Measurements from ENCODE around the gene SCP2. TPM values are rescaled to one million over a fixed set of nuclear protein-coding genes. Genes with fewer than 3 reads are reported as not detected.

Gene SCP2
- total and polyA plus RNA-seq, 7 donors, result 49.3 to 96.9 (median 88.3) TPM

DNA sequence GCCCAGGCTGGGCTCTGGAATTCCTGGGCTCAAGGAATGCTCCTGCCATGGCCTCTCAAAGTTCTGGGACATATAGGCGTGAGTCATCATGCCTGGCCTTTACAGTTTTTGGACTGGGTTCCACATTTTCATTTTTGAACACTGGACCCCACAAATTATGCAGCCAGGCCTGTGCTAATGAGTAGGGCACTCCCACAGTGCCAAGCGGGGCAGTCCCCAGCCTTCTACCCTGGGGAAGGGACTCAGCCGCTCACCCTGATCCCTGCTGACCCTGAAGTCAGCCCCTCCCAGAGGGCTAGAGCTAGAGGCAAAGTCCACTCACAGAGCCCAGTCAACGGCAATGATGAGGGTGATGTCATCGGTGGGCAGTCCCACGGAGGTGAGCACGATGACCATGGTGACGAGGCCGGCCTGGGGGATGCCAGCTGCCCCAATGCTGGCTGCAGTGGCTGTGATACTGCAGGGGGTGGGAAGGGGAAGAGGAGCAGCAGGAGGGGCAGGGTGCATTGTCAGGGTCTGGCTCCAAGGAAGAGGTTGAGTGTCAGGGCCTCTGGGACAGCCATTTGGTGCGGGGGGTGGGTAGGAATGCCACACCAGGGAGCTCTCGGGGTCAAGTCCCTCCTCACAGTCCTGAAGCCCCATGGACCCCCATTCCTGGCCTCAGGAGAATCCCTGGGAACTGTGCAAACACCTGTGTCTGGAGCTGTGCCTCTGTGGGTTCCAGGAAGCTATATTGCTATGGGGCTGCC lies 162.6 kb downstream of the SCP2 start:
- Histone ChIP-seq H3K27me3 (ENCODE audit: insufficient read depth in 3 of 3, low read length in 2 of 3) (no peaks in the 10 kb centered on the region), H3K4me1 (no peaks in the 10 kb centered on the region), H3K27ac (no peak overlapping the region), H3K4me3 (peak overlapping the region; percentile 18), H3K36me3 (ENCODE audit: insufficient read depth in 1 of 2, low read depth in 1 of 2) (no peaks in the 10 kb centered on the region), H3K9me3 (no peaks in the 10 kb centered on the region)
- 83 to 87% (median 86%) methylated on average over 10 to 11 of the region's 11 CpGs for WGBS, 3 donors
- DNase-seq (no peak), ATAC-seq (peak in 1 of 4 donors; percentile 21)
- TF ChIP-seq, protein P1, sequence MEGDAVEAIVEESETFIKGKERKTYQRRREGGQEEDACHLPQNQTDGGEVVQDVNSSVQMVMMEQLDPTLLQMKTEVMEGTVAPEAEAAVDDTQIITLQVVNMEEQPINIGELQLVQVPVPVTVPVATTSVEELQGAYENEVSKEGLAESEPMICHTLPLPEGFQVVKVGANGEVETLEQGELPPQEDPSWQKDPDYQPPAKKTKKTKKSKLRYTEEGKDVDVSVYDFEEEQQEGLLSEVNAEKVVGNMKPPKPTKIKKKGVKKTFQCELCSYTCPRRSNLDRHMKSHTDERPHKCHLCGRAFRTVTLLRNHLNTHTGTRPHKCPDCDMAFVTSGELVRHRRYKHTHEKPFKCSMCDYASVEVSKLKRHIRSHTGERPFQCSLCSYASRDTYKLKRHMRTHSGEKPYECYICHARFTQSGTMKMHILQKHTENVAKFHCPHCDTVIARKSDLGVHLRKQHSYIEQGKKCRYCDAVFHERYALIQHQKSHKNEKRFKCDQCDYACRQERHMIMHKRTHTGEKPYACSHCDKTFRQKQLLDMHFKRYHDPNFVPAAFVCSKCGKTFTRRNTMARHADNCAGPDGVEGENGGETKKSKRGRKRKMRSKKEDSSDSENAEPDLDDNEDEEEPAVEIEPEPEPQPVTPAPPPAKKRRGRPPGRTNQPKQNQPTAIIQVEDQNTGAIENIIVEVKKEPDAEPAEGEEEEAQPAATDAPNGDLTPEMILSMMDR (IDR thresholded peaks at IDR 0.05), result no peak
- intact Hi-C loops (cut with DNase I), result no loop called here

DNA sequence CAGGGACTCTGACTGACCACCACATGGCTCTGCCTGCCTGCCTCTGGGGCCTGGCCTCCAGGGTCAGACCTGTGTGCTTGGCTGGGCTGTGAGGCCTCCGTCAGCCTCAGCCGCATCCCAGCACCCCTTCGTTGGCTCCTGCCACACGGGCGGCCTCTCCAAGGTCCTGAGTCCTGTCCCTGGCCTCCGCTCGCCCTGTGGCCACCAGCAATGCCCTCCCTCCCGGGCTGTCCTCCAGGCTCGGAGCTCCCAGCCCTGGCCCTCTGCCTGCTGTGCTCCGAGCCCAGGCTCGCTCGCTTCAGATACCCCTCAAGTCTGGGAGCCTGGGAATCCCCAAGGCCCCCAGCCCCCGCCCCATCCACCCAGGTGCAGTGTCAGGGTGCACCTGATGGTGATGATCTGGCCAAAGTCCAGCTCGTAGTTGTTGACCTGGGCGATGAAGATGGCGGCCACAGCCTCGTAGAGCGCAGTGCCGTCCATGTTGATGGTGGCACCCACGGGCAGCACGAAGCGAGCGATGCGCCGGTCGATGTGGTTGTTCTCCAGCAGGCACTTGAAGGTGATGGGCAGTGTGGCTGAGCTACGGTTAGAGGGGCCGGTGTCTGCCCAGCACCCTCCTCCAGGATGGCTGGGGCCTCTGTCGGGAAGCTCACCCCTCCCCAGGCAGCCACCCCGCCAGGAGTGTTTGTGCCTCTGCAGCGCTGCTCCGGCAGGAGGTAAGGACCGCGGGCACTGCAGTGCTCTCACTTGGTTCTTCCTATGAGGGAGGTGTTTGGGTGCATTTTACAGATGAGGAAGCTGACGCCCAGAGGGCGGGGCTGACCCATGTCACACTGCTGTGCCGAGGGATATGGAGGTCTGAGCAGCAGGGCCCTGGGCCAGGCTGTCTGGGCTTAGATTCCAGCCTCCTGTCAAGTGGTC lies 163.4 kb downstream of the SCP2 start:
- 84 to 86% (median 85%) methylated on average over 36 to 37 of the region's 37 CpGs for WGBS, 3 donors
- ATAC-seq (peak in 3 of 4 donors; percentile 20 to 42 (median 20)), DNase-seq (peak; percentile 59 to 76)
- no peaks in the 10 kb centered on the region for H3K9me3 ChIP-seq
- intact Hi-C loops (cut with DNase I), result no loop called here
- TF ChIP-seq, protein P1 (IDR thresholded peaks at IDR 0.05), result no peak
- no peaks in the 10 kb centered on the region for H3K27me3 ChIP-seq (ENCODE audit: insufficient read depth in 3 of 3, low read length in 2 of 3)
- H3K27ac ChIP-seq, result no peak overlapping the region
- peak overlapping the region; percentile 18 for H3K4me3 ChIP-seq
- no peaks in the 10 kb centered on the region for H3K36me3 ChIP-seq (ENCODE audit: insufficient read depth in 1 of 2, low read depth in 1 of 2)
- H3K4me1 ChIP-seq, result no peaks in the 10 kb centered on the region

DNA sequence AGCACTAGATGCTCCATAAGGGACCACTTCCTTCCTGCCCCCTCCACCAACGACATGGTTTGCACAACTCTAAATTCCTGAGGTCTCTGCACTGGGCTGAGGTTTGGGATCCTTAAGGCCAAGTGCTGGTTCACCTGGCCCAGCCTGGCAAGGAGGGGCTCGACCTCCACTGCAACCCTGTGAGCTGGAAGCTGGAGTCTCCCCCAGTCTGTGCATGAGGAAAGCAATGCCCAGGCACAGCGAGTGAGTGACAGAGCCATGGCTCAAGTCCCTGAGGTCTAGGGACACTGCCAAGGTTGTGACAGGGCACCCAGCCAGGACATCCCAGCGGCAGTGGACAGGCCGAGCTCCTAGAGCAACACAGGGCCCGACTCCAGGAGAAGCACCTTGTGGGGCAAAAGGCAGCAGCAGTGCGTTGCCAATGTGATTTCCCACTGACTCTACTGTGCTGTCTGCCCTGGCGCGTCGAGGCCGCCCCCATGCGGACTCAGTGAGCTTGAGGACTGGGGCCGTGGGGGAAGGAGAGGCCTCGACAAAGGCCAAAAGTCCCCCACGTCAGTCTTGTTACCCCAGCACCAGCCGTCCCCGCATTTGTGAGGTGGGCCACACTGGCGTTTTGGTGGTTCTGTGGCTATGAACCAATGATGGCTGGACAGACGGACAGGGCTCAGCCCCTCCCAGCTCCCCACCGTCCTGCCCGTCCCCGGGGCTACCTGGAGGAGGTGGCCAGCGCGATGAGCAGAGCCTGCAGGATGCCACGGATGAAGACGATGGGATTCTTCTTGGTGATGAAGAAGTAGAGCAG lies 165.0 kb downstream of the SCP2 start:
- Histone ChIP-seq H3K4me3 (no peak overlapping the region), H3K4me1 (no peaks in the 10 kb centered on the region), H3K27me3 (ENCODE audit: insufficient read depth in 3 of 3, low read length in 2 of 3) (no peaks in the 10 kb centered on the region), H3K27ac (no peak overlapping the region), H3K36me3 (ENCODE audit: insufficient read depth in 1 of 2, low read depth in 1 of 2) (no peaks in the 10 kb centered on the region), H3K9me3 (no peaks in the 10 kb centered on the region)
- intact Hi-C loops (cut with DNase I), result no loop called here
- TF ChIP-seq, protein P1 (IDR thresholded peaks at IDR 0.05), result no peak
- DNase-seq (no peak), ATAC-seq (peak; percentile 15 to 76 (median 58))
- WGBS, 3 donors, result 58 to 74% (median 69%) methylated on average over 26 of the region's 26 CpGs

DNA sequence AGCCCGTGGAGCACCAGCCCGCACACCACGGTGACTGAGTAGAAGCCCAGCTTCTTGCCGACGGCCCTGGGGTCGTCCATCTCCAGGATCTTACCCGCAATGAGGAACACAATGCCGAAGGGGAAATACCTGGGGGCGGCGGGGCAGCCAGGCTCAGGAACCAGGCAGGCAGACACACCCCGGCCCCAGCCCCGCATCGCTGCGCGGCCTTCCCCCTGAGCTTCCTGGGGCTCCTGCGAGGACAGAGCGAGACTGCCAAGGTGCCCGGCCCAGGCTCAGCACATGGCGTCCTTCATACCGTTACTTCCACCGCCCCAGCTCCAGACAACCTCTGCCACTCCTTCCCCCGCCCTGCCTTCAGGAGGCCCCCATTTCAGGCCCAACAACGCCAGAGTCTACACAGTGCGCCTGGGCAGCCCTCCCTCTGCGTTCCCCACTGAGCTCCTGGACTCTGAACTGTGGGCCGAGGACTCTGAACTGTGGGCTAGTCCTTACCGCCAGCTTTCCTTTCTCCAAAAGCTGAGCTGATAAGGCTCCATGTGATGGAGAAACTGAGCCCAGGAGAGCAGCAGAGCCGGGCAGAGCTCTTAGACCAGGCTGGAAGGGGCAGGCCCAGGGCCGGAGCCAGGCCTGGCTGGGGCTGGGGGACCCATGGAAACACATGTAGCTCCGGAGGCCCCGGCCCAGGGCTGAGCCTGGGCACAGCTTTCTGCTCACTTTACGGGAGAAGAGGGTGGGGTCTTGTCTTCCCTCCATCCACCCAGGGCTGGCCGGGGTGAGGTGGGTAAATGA lies 165.8 kb downstream of the SCP2 start:
- no peak for DNase-seq
- intact Hi-C loops (cut with DNase I), result no loop called here

More for the DNA sequence above, 165.8 kb downstream of the SCP2 start:
- WGBS, 3 donors, result 91 to 94% (median 92%) methylated on average over 31 to 33 of the region's 33 CpGs
- H3K36me3 ChIP-seq (ENCODE audit: insufficient read depth in 1 of 2, low read depth in 1 of 2), result no peaks in the 10 kb centered on the region
- no peaks in the 10 kb centered on the region for H3K9me3 ChIP-seq
- no peaks in the 10 kb centered on the region for H3K27me3 ChIP-seq (ENCODE audit: insufficient read depth in 3 of 3, low read length in 2 of 3)
- no peaks in the 10 kb centered on the region for H3K4me1 ChIP-seq
- no peak overlapping the region for H3K27ac ChIP-seq
- TF ChIP-seq, protein P1 (IDR thresholded peaks at IDR 0.05), result no peak
- H3K4me3 ChIP-seq, result no peak overlapping the region
- no peak for ATAC-seq
